ENCODE measurements around the gene GTF2I.
"Not testable (repeated sequence)": the region's sequence is repeated elsewhere in the genome, so short reads cannot be mapped to it uniquely, and the experiment has no call there.

GTF2I gene

GRCh38 chr7:74656837-74657691 lies 454 bp upstream of the GTF2I start:
- peak; percentile 98 to 99 for DNase-seq

GRCh38 chr7:74658178-74659004 lies 873 bp downstream of the GTF2I start:
- DNase-seq: peak; percentile 84 to 88

- DNase-seq: not testable (repeated sequence)
Measured at GRCh38 chr7:74660202-74660601, 2.7 kb downstream of the GTF2I start.

GRCh38 chr7:74661836-74662794 lies 4.6 kb downstream of the GTF2I start:
- not testable (repeated sequence) for DNase-seq

- DNase-seq: no peak
Measured at GRCh38 chr7:74665296-74665938, 7.9 kb downstream of the GTF2I start.

- not testable (repeated sequence) for DNase-seq
Measured at GRCh38 chr7:74667013-74667412, 9.5 kb downstream of the GTF2I start.

- DNase-seq: not testable (repeated sequence)
Measured at GRCh38 chr7:74667520-74667919, 10.0 kb downstream of the GTF2I start.

- DNase-seq: no peak
Measured at GRCh38 chr7:74671602-74672001, 14.1 kb downstream of the GTF2I start.

GRCh38 chr7:74672343-74672915 lies 14.9 kb downstream of the GTF2I start:
- DNase-seq: no peak

GRCh38 chr7:74674166-74674565 lies 16.6 kb downstream of the GTF2I start:
- DNase-seq: no peak

GRCh38 chr7:74682829-74683228 lies 25.3 kb downstream of the GTF2I start:
- DNase-seq: no peak

- DNase-seq: no peak
Measured at GRCh38 chr7:74683799-74684198, 26.3 kb downstream of the GTF2I start.

- DNase-seq: no peak
Measured at GRCh38 chr7:74684473-74684872, 27.0 kb downstream of the GTF2I start.

GRCh38 chr7:74684921-74685320 lies 27.4 kb downstream of the GTF2I start:
- DNase-seq: no peak

- no peak for DNase-seq
Measured at GRCh38 chr7:74690474-74690873, 33.0 kb downstream of the GTF2I start.

GRCh38 chr7:74704419-74704818 lies 46.9 kb downstream of the GTF2I start:
- DNase-seq: not testable (repeated sequence)

GRCh38 chr7:74707238-74707637 lies 49.7 kb downstream of the GTF2I start:
- DNase-seq: no peak

- no peak for DNase-seq
Measured at GRCh38 chr7:74708569-74709275, 51.2 kb downstream of the GTF2I start.

- no peak for DNase-seq
Measured at GRCh38 chr7:74709880-74710671, 52.6 kb downstream of the GTF2I start.

- no peak for DNase-seq
Measured at GRCh38 chr7:74713567-74713966, 56.0 kb downstream of the GTF2I start.
